ENCODE results near the gene DENND1A.
"Not testable (repeated sequence)": the region's sequence is repeated elsewhere in the genome, so short reads cannot be mapped to it uniquely, and the experiment has no call there.

DENND1A gene

GRCh38 chr9:123887837-123888236, 42.1 kb downstream of the DENND1A start:
- TF ChIP-seq CTCF (IDR thresholded peaks at IDR 0.05; ENCODE audit: low read depth, low read length) = no peak
- DNase-seq (ENCODE audit: extremely low read depth, low read depth) = no peak

- not testable (repeated sequence) for DNase-seq (ENCODE audit: extremely low read depth, low read depth)
These were observed 44.1 kb downstream of the DENND1A start for GRCh38 chr9:123885834-123886233.

- DNase-seq (ENCODE audit: extremely low read depth, low read depth) = no peak
- TF ChIP-seq CTCF (IDR thresholded peaks at IDR 0.05; ENCODE audit: low read depth, low read length) = no peak
These were observed 46.3 kb downstream of the DENND1A start for GRCh38 chr9:123883634-123884033.

- DNase-seq (ENCODE audit: extremely low read depth, low read depth) = no peak
- no peak for TF ChIP-seq CTCF (IDR thresholded peaks at IDR 0.05; ENCODE audit: low read depth, low read length)
These were observed 48.3 kb downstream of the DENND1A start for GRCh38 chr9:123881604-123882003.

GRCh38 chr9:123880420-123880819, 49.5 kb downstream of the DENND1A start:
- no peak for DNase-seq (ENCODE audit: extremely low read depth, low read depth)
- TF ChIP-seq CTCF (IDR thresholded peaks at IDR 0.05; ENCODE audit: low read depth, low read length) = no peak

- TF ChIP-seq CTCF (IDR thresholded peaks at IDR 0.05; ENCODE audit: low read depth, low read length) = no peak
These were observed 53.2 kb downstream of the DENND1A start for GRCh38 chr9:123876750-123877149.

GRCh38 chr9:123872710-123873109, 57.2 kb downstream of the DENND1A start:
- DNase-seq (ENCODE audit: extremely low read depth, low read depth) = no peak
- no peak for TF ChIP-seq CTCF (IDR thresholded peaks at IDR 0.05; ENCODE audit: low read depth, low read length)

More at GRCh38 chr9:123876750-123877149, 53.2 kb downstream of the DENND1A start:
- no peak for DNase-seq (ENCODE audit: extremely low read depth, low read depth)

GRCh38 chr9:123871781-123872180, 58.1 kb downstream of the DENND1A start:
- DNase-seq (ENCODE audit: extremely low read depth, low read depth) = no peak
- TF ChIP-seq CTCF (IDR thresholded peaks at IDR 0.05; ENCODE audit: low read depth, low read length) = no peak
